Measurements from ENCODE around the gene EIF1.

EIF1 gene

DNA sequence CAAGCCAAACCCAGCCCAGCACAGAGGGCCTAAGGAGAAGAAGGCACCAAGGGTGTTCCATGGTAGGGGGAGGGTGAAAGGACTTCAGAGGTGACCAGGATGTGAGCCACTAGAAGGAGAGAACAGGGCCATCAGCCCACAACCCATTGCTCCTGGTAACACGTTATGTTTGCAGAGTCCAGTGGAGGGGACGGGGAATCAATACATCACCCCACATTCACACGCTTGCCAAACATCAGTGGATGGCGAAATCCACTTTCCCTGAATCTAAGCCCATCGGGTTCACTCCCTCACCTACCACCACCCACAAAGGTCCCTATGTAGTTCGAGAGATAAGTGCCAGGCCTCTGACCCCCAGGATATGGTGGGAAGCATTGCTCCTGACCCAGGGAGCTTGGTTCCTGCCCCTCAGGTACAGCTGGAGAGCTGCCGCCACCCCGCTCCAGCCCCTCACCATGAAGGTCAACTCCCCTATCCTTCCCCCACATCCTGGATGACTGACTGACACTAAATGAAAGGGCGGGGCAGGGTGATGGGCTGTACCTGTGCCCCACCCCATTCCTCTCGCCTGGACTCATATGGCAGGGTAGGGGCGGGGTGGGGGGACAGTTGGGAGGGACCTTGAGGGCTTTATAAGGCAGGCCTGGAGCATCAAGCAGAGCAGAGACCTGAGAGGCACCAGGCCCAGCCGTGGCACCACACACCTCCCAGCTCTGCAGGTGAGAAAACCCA is 23.1 kb downstream of the EIF1 start, which contains the start of gene GAST:
Gene GAST (plus strand): TSS at position 663 of the 732 bp plus-strand sequence. CDS start 3,106 bp downstream, outside the sequence.
- Mint-ChIP-seq H3K4me1 (ENCODE audit: low read depth in 2 of 2) (peaks cover 0 to 4% of the 10 kb centered on the region in 2 donors), H3K36me3 (ENCODE audit: insufficient read depth) (no peaks in the 10 kb centered on the region), H3K4me3 (no peak within 1 kb of the TSS), H3K9me3 (no peaks in the 10 kb centered on the region), H3K27ac (no peak within 1 kb of the TSS), H3K27me3 (peaks cover 21 to 45% of the 10 kb centered on the region in 2 donors)
- ATAC-seq (replicated peaks) (no peak), DNase-seq (no peak)

DNA sequence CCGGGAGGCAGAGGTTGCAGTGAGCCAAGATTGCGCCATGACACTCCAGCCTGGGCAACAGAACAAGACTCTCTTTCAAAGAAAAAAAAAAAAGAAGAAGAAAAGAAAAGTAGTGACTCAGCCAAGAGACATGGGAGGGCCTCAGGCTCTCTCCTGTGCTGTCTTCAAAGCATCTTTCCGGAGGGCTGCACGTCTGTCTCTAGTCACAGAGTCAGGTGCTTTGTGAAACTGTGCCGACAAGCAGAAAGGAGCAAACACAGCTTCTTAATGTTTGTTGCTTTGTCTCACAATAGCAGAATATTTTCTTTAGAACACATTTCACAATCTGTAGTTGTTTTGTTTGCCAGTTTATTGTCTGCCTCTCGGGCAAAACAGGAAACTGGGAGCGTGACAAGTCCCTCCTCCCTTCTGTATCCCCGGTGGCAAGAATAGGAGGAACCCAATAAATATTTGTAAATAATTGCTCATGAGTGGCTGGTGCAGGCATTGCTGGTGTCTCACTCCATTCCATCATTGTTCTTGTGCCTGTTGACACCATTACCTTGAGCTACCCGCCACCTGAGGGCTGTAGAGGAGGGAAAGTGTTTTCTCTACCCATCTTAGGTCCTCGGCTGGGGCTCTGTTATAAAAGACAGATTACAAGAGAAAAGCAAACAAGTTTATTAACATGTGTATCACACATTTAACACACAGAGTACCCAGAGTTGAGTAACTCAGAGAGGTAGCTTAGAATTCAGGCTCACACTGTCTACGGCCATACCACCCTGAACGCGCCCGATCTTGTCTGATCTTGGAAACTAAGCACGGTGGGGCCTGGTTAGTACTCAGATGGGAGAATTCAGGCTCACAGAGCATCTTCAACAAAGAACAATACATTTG is 29.0 kb downstream of the EIF1 start:
- Mint-ChIP-seq H3K27me3 (peaks cover 6 to 17% of the 10 kb centered on the region in 2 donors), H3K4me3 (no peak overlapping the region), H3K27ac (no peak overlapping the region), H3K36me3 (ENCODE audit: insufficient read depth) (no peaks in the 10 kb centered on the region), H3K9me3 (no peaks in the 10 kb centered on the region), H3K4me1 (ENCODE audit: low read depth in 2 of 2) (peaks cover 0 to 4% of the 10 kb centered on the region in 2 donors)
- no peak for ATAC-seq (replicated peaks)
- no peak for DNase-seq

GRCh38 chr17:41718287-41718645 is 29.6 kb downstream of the EIF1 start:
- no peak overlapping the region for H3K27ac Mint-ChIP-seq
- no peaks in the 10 kb centered on the region for H3K36me3 Mint-ChIP-seq (ENCODE audit: insufficient read depth)
- H3K4me3 Mint-ChIP-seq: no peak overlapping the region
- peaks cover 0 to 4% of the 10 kb centered on the region in 2 donors for H3K4me1 Mint-ChIP-seq (ENCODE audit: low read depth in 2 of 2)
- peaks cover 9 to 21% of the 10 kb centered on the region in 2 donors for H3K27me3 Mint-ChIP-seq
- ATAC-seq (replicated peaks): no peak
- no peaks in the 10 kb centered on the region for H3K9me3 Mint-ChIP-seq
- DNase-seq: no peak

GRCh38 chr17:41722231-41722630 is 33.5 kb downstream of the EIF1 start:
- DNase-seq (no peak), ATAC-seq (replicated peaks) (no peak)
- Mint-ChIP-seq H3K9me3 (no peaks in the 10 kb centered on the region), H3K27ac (no peak overlapping the region), H3K4me1 (ENCODE audit: low read depth in 2 of 2) (peaks cover 0 to 4% of the 10 kb centered on the region in 2 donors), H3K36me3 (ENCODE audit: insufficient read depth) (no peaks in the 10 kb centered on the region), H3K4me3 (no peak overlapping the region), H3K27me3 (peaks cover 22 to 48% of the 10 kb centered on the region in 2 donors)

GRCh38 chr17:41723801-41724475 is 35.3 kb downstream of the EIF1 start:
- Mint-ChIP-seq H3K27me3 (peaks cover 22 to 63% of the 10 kb centered on the region in 2 donors), H3K4me1 (ENCODE audit: low read depth in 2 of 2) (no peaks in the 10 kb centered on the region), H3K36me3 (ENCODE audit: insufficient read depth) (no peaks in the 10 kb centered on the region), H3K4me3 (no peak overlapping the region), H3K9me3 (no peaks in the 10 kb centered on the region), H3K27ac (no peak overlapping the region)
- DNase-seq (no peak), ATAC-seq (replicated peaks) (no peak)

DNA sequence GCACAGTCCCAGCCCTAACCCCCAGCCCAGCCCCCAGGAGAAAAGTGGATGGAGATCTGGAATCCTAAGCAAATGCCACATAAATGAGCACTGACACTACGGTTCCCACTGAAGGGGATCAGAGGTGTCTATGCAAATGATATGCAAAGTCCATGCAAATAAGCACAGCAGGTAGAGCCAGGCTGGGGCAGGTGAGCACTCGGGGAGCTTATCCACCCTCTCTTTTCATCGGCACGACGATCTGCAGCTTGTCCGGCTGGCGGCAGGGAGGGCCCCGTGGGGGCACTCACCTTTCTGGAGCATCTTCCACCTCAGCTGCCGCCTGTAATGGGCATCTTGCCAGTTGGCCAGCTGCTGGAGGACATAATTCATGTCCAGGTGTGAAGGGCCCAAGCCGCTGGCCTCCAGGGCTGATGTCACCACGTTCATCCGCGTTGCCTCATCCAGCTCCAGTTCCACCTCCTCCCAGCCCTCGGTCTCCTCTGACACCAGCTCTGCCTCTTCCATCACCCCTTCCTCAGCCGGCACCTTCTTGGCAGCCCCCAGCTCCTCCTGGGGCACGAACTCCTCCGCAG is 35.9 kb downstream of the EIF1 start:
- peaks cover 22 to 63% of the 10 kb centered on the region in 2 donors for H3K27me3 Mint-ChIP-seq
- no peak overlapping the region for H3K27ac Mint-ChIP-seq
- H3K4me3 Mint-ChIP-seq: no peak overlapping the region
- no peak for ATAC-seq (replicated peaks)
- no peaks in the 10 kb centered on the region for H3K9me3 Mint-ChIP-seq
- H3K36me3 Mint-ChIP-seq (ENCODE audit: insufficient read depth): no peaks in the 10 kb centered on the region
- H3K4me1 Mint-ChIP-seq (ENCODE audit: low read depth in 2 of 2): no peaks in the 10 kb centered on the region
- DNase-seq: no peak

DNA sequence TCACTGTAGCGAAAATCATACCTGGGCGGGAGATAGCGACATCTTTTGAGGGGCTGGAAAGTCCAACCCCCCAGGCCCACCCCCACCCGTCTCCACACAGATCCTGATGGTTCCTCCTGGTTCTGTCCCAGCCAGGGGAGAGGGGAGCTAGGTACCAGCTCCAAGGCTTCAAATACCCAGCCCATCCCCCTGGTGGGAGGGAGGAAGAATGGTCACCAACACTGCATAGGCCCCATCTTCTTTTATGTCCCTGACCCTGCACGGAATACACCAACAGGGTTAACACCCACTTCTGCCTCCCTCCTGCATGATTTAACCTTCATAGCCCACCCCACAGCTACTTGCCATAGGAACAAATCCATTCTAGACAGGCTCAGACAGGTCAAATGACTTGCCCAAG is 36.4 kb downstream of the EIF1 start:
- Mint-ChIP-seq H3K9me3 (no peaks in the 10 kb centered on the region), H3K36me3 (ENCODE audit: insufficient read depth) (no peaks in the 10 kb centered on the region), H3K27me3 (peaks cover 22 to 63% of the 10 kb centered on the region in 2 donors), H3K4me3 (no peak overlapping the region), H3K27ac (no peak overlapping the region), H3K4me1 (ENCODE audit: low read depth in 2 of 2) (no peaks in the 10 kb centered on the region)
- ATAC-seq (replicated peaks) (no peak), DNase-seq (no peak)

GRCh38 chr17:41728056-41728455 is 39.4 kb downstream of the EIF1 start:
- peaks cover 32 to 70% of the 10 kb centered on the region in 2 donors for H3K27me3 Mint-ChIP-seq
- no peaks in the 10 kb centered on the region for H3K9me3 Mint-ChIP-seq
- no peaks in the 10 kb centered on the region for H3K4me1 Mint-ChIP-seq (ENCODE audit: low read depth in 2 of 2)
- H3K27ac Mint-ChIP-seq: no peak overlapping the region
- DNase-seq (no peak), ATAC-seq (replicated peaks) (no peak)
- no peak overlapping the region for H3K4me3 Mint-ChIP-seq
- no peaks in the 10 kb centered on the region for H3K36me3 Mint-ChIP-seq (ENCODE audit: insufficient read depth)

DNA sequence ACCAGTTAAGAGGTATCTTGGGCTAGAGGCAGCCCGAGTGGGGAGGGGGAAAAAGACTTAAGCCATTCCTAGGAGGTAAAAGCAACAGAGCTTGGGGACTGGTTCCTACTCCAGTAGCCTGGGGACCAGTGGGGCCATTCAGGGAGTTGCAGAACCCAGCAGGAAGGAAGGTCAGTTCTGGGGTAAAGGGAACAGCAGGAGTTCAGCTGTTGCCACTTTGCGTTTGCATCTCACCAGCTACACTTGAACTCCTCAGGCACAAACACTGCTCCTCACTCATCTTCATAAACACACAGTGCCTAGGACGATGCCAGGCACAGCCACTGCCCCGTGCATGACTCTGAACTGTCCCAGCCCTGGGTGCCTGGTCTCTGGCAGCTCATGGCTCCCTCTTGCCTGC is 41.8 kb downstream of the EIF1 start:
- ATAC-seq (replicated peaks): no peak
- Mint-ChIP-seq H3K27ac (peak overlapping the region in 1 of 2 donors; percentile 5), H3K9me3 (no peaks in the 10 kb centered on the region), H3K4me3 (no peak overlapping the region), H3K27me3 (peaks cover 41 to 74% of the 10 kb centered on the region in 2 donors), H3K36me3 (ENCODE audit: insufficient read depth) (no peaks in the 10 kb centered on the region), H3K4me1 (ENCODE audit: low read depth in 2 of 2) (peaks cover 3 to 4% of the 10 kb centered on the region in 2 donors)
- DNase-seq: no peak

DNA sequence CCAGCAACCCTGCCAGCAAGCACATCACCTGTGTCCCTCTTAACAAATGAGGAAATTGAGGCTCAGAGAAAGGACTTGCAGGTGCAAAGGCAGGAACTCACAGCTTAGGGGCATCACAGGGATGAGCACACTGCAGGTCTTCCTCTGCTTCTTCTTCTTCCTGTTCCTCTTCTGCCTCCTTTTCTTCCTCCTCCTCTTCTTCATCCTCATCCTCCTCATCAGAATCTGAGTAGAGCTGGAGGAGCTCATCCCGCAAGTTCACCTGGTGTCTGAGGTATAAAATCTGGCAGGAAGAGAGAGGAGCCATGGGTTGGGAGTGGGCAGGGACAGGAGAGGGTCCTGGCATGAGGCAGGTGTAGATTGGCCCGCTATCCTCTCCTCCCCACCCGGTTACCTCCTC is 43.2 kb downstream of the EIF1 start:
- DNase-seq (no peak), ATAC-seq (replicated peaks) (no peak)
- H3K36me3 Mint-ChIP-seq (ENCODE audit: insufficient read depth): no peaks in the 10 kb centered on the region
- peaks cover 3 to 4% of the 10 kb centered on the region in 2 donors for H3K4me1 Mint-ChIP-seq (ENCODE audit: low read depth in 2 of 2)
- H3K27ac Mint-ChIP-seq: no peak overlapping the region
- no peaks in the 10 kb centered on the region for H3K9me3 Mint-ChIP-seq
- no peak overlapping the region for H3K4me3 Mint-ChIP-seq
- peaks cover 52 to 83% of the 10 kb centered on the region in 2 donors for H3K27me3 Mint-ChIP-seq

- Mint-ChIP-seq H3K9me3 (no peaks in the 10 kb centered on the region), H3K27me3 (peaks cover 60 to 77% of the 10 kb centered on the region in 2 donors), H3K4me3 (no peak overlapping the region), H3K4me1 (ENCODE audit: low read depth in 2 of 2) (peaks cover 3 to 5% of the 10 kb centered on the region in 2 donors), H3K27ac (no peak overlapping the region), H3K36me3 (ENCODE audit: insufficient read depth) (no peaks in the 10 kb centered on the region)
- DNase-seq (no peak), ATAC-seq (replicated peaks) (no peak)
Observed at GRCh38 chr17:41733348-41734138, 44.9 kb downstream of the EIF1 start.

GRCh38 chr17:41734139-41734948 is 45.7 kb downstream of the EIF1 start, which contains the start of gene HAP1:
Gene HAP1 (minus strand): TSS chr17:41734643. CDS start chr17:41734634, 9 bp downstream.
- Mint-ChIP-seq H3K27me3 (peaks cover 60 to 74% of the 10 kb centered on the region in 2 donors), H3K27ac (no peak within 1 kb of the TSS), H3K9me3 (no peaks in the 10 kb centered on the region), H3K4me1 (ENCODE audit: low read depth in 2 of 2) (peaks cover 3 to 5% of the 10 kb centered on the region in 2 donors), H3K36me3 (ENCODE audit: insufficient read depth) (no peaks in the 10 kb centered on the region), H3K4me3 (no peak within 1 kb of the TSS)
- no peak for ATAC-seq (replicated peaks)
- DNase-seq: no peak

Measured in effector memory CD8-positive, alpha-beta T cell (primary cell).